ENCODE measurements around the gene C9orf40. TPM values are rescaled to one million over a fixed set of nuclear protein-coding genes. Genes with fewer than 3 reads are reported as not detected.

C9orf40 gene
- polyA plus RNA-seq, 1 donor (not counting 4 experiments of a cell fraction or from before 2014, with no cell fraction given), result 5.1 TPM

- no peak overlapping the region for H3K4me2 ChIP-seq (ENCODE audit: control insufficient read depth, extremely low read depth, insufficient read depth, low read depth, low read length)
- FAIRE-seq (no peak), DNase-seq (ENCODE audit: low read depth, low spot score) (no peak)
- no peaks in the 10 kb centered on the region for H3K9me3 ChIP-seq (ENCODE audit: control insufficient read depth, low read depth, low read length)
- TF ChIP-seq, protein P1, sequence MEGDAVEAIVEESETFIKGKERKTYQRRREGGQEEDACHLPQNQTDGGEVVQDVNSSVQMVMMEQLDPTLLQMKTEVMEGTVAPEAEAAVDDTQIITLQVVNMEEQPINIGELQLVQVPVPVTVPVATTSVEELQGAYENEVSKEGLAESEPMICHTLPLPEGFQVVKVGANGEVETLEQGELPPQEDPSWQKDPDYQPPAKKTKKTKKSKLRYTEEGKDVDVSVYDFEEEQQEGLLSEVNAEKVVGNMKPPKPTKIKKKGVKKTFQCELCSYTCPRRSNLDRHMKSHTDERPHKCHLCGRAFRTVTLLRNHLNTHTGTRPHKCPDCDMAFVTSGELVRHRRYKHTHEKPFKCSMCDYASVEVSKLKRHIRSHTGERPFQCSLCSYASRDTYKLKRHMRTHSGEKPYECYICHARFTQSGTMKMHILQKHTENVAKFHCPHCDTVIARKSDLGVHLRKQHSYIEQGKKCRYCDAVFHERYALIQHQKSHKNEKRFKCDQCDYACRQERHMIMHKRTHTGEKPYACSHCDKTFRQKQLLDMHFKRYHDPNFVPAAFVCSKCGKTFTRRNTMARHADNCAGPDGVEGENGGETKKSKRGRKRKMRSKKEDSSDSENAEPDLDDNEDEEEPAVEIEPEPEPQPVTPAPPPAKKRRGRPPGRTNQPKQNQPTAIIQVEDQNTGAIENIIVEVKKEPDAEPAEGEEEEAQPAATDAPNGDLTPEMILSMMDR (optimal IDR thresholded peaks at IDR 0.05 in 1 of 3, IDR thresholded peaks at IDR 0.05 in 1 of 3, conservative IDR thresholded peaks at IDR 0.05 in 1 of 3; ENCODE audit: extremely low read depth in 1 of 3, insufficient read depth in 2 of 3, low read length in 3 of 3), result no peak
- no peak for TF ChIP-seq EZH2 (IDR thresholded peaks at IDR 0.05; ENCODE audit: low read length)
- no peak overlapping the region for H3K4me3 ChIP-seq (ENCODE audit: control insufficient read depth in 2 of 3, extremely low read depth in 1 of 3, insufficient read depth in 2 of 3, low read depth in 1 of 3, low read length in 3 of 3)
- H2AFZ ChIP-seq (ENCODE audit: control insufficient read depth, low read length), result no peak overlapping the region
- no peaks in the 10 kb centered on the region for H3K79me2 ChIP-seq (ENCODE audit: control insufficient read depth, insufficient read depth, low read length)
- no peaks in the 10 kb centered on the region for H3K36me3 ChIP-seq (ENCODE audit: control insufficient read depth in 2 of 2, extremely low read depth in 1 of 2, insufficient read depth in 2 of 2, low read length in 2 of 2)
- dilution Hi-C loops (cut with MboI; ENCODE audit: extremely low pct_ligation_motif_present, low sequenced_read_pairs), result no loop called here
- no peaks in the 10 kb centered on the region for H3K9me1 ChIP-seq (ENCODE audit: control insufficient read depth, extremely low read depth, insufficient read depth, low read length)
- H3K9ac ChIP-seq (ENCODE audit: control insufficient read depth, extremely low read depth, insufficient read depth, low read length), result no peak overlapping the region
- no peaks in the 10 kb centered on the region for H3K27me3 ChIP-seq (ENCODE audit: control insufficient read depth, extremely low read depth, insufficient read depth, low read length)
- no peak overlapping the region for H3K27ac ChIP-seq (ENCODE audit: control insufficient read depth, insufficient read depth, low read length)
- H4K20me1 ChIP-seq (ENCODE audit: control insufficient read depth, extremely low read depth, insufficient read depth, low read length), result no peaks in the 10 kb centered on the region
- no peaks in the 10 kb centered on the region for H3K4me1 ChIP-seq (ENCODE audit: control insufficient read depth, extremely low read depth, insufficient read depth, low read length)
Measured at GRCh38 chr9:74973714-74974113, 21.0 kb upstream of the C9orf40 start.

GRCh38 chr9:74963056-74963455 is 10.3 kb upstream of the C9orf40 start:
- H3K9me3 ChIP-seq (ENCODE audit: control insufficient read depth, low read depth, low read length), result no peaks in the 10 kb centered on the region
- no peak overlapping the region for H3K4me2 ChIP-seq (ENCODE audit: control insufficient read depth, extremely low read depth, insufficient read depth, low read depth, low read length)
- H3K79me2 ChIP-seq (ENCODE audit: control insufficient read depth, insufficient read depth, low read length), result no peaks in the 10 kb centered on the region

More at GRCh38 chr9:74963056-74963455, 10.3 kb upstream of the C9orf40 start:
- no peak overlapping the region for H3K4me3 ChIP-seq (ENCODE audit: control insufficient read depth in 2 of 3, extremely low read depth in 1 of 3, insufficient read depth in 2 of 3, low read depth in 1 of 3, low read length in 3 of 3)
- FAIRE-seq (no peak), DNase-seq (ENCODE audit: low read depth, low spot score) (no peak)
- H3K9me1 ChIP-seq (ENCODE audit: control insufficient read depth, extremely low read depth, insufficient read depth, low read length), result no peaks in the 10 kb centered on the region
- H3K9ac ChIP-seq (ENCODE audit: control insufficient read depth, extremely low read depth, insufficient read depth, low read length), result no peak overlapping the region
- TF ChIP-seq, protein P1 (optimal IDR thresholded peaks at IDR 0.05 in 1 of 3, IDR thresholded peaks at IDR 0.05 in 1 of 3, conservative IDR thresholded peaks at IDR 0.05 in 1 of 3; ENCODE audit: extremely low read depth in 1 of 3, insufficient read depth in 2 of 3, low read length in 3 of 3), result no peak
- TF ChIP-seq EZH2 (IDR thresholded peaks at IDR 0.05; ENCODE audit: low read length), result no peak
- H3K36me3 ChIP-seq (ENCODE audit: control insufficient read depth in 2 of 2, extremely low read depth in 1 of 2, insufficient read depth in 2 of 2, low read length in 2 of 2), result no peaks in the 10 kb centered on the region
- no peaks in the 10 kb centered on the region for H3K27me3 ChIP-seq (ENCODE audit: control insufficient read depth, extremely low read depth, insufficient read depth, low read length)
- no peak overlapping the region for H2AFZ ChIP-seq (ENCODE audit: control insufficient read depth, low read length)
- no peak overlapping the region for H3K27ac ChIP-seq (ENCODE audit: control insufficient read depth, insufficient read depth, low read length)
- H4K20me1 ChIP-seq (ENCODE audit: control insufficient read depth, extremely low read depth, insufficient read depth, low read length), result no peaks in the 10 kb centered on the region
- peaks cover 3% of the 10 kb centered on the region for H3K4me1 ChIP-seq (ENCODE audit: control insufficient read depth, extremely low read depth, insufficient read depth, low read length)
- dilution Hi-C loops (cut with MboI; ENCODE audit: extremely low pct_ligation_motif_present, low sequenced_read_pairs), result no loop called here

Data from keratinocyte (primary cell).